Lower leg skin (tissue), 4 donors: ENCODE data around the gene POLR3B. TPM values are rescaled to one million over a fixed set of nuclear protein-coding genes. Genes with fewer than 3 reads are reported as not detected.
A peak's percentile ranks its signal among the peaks of the same experiment; 100 is the strongest.

Experiments used
- DNase-seq, 2 donors: peaks; one replicate each; pipeline ENCODE4 v3.0.0-alpha.2; 2019; ENCODE audit warnings: low spot score in 2 of 2
- H3K4me3 ChIP-seq: fragments of 200-600 bp; sonication (generic); 2 replicates; pipeline ENCODE4 v1.5.1; 2017; ENCODE audit warnings: mild to moderate bottlenecking, low read depth; ENCODE audit not compliant: poor library complexity, severe bottlenecking
- POLR2A ChIP-seq, 2 donors: fragments of 450-650 bp; IDR thresholded peaks; one replicate each; pipeline ENCODE4 v1.6.1; 2016 to 2017; ENCODE audit warnings: antibody characterized with exemption in 2 of 2, mild to moderate bottlenecking in 1 of 2, moderate library complexity in 1 of 2
- WGBS, 2 donors: methylation state at CpG; one replicate each; pipeline ENCODE4 v1.1.5; 2018; 5-methylcytosine and 5-hydroxymethylcytosine counted together
- intact Hi-C: fragments of 100-400 bp; cut with DNase I; formaldehyde crosslinking; loops from one replicate; pipeline ENCODE4 v1.15.0; 2023; ENCODE audit warnings: low total_unique reads
- total RNA-seq, 4 donors: library from RNA; depleted of rRNA; stranded (reverse); fragments of >200 nt; gene quantifications; one replicate each; pipeline ENCODE4 v1.1.0, GENCODE V29; 2016
- TF ChIP-seq, protein P1 (sequence below), 3 donors: fragments of 450-650 bp; IDR thresholded peaks; one replicate each; pipeline ENCODE4 v1.5.1; 2016; ENCODE audit warnings: antibody characterized with exemption in 3 of 3, mild to moderate bottlenecking in 3 of 3, moderate library complexity in 2 of 3

POLR3B gene
- total RNA-seq, 4 donors from 2014 or later = 9.4 to 12.9 (median 12.1) TPM

DNA sequence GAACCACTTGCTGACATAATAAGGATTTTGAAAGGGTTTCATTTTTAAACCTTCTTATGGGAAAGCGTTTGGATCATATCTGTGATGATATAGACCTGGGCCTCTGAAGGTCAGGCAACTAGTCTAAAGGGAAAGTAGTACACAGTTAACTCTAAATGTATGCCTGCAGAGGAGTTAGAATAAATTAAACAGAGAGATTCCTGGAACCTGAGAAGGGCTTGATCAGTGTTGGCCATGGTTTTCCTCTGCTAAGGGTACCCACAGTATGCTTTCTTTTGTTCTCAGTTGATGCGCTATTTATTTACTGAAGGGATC lies 14.4 kb upstream of the POLR3B start:
- DNase-seq = no peak
- H3K4me3 ChIP-seq = no peak overlapping the region
- no peak for TF ChIP-seq POLR2A (IDR thresholded peaks at IDR 0.05)
- TF ChIP-seq, protein P1, sequence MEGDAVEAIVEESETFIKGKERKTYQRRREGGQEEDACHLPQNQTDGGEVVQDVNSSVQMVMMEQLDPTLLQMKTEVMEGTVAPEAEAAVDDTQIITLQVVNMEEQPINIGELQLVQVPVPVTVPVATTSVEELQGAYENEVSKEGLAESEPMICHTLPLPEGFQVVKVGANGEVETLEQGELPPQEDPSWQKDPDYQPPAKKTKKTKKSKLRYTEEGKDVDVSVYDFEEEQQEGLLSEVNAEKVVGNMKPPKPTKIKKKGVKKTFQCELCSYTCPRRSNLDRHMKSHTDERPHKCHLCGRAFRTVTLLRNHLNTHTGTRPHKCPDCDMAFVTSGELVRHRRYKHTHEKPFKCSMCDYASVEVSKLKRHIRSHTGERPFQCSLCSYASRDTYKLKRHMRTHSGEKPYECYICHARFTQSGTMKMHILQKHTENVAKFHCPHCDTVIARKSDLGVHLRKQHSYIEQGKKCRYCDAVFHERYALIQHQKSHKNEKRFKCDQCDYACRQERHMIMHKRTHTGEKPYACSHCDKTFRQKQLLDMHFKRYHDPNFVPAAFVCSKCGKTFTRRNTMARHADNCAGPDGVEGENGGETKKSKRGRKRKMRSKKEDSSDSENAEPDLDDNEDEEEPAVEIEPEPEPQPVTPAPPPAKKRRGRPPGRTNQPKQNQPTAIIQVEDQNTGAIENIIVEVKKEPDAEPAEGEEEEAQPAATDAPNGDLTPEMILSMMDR (IDR thresholded peaks at IDR 0.05) = no peak
- WGBS, 2 donors = 55 to 61% methylated on average over 2 of the region's 2 CpGs
- intact Hi-C loops = no loop called here

DNA sequence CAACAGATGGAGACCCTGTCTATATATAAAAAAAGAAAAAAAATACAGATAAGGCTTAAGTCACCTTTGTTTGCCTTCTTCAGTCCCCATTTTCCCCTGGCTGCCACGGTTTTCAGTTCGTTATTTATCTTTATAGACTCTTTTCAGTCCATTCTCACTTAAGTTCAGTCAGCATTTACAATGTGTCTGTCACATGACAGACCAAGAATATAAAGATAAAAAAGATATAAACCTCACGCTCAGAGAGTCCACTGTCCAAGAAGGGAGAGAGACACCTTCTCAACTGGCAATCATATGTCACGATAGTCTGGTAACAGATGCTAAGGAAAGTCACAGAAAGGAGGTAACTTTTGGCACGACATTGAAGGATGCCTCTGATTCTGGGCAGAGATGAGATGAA lies 13.4 kb upstream of the POLR3B start:
- TF ChIP-seq, protein P1 (IDR thresholded peaks at IDR 0.05) = no peak
- no peak for TF ChIP-seq POLR2A (IDR thresholded peaks at IDR 0.05)
- WGBS, 2 donors = 90 to 92% methylated on average over 5 of the region's 5 CpGs
- no peak overlapping the region for H3K4me3 ChIP-seq
- intact Hi-C loops = no loop called here
- DNase-seq = no peak

DNA sequence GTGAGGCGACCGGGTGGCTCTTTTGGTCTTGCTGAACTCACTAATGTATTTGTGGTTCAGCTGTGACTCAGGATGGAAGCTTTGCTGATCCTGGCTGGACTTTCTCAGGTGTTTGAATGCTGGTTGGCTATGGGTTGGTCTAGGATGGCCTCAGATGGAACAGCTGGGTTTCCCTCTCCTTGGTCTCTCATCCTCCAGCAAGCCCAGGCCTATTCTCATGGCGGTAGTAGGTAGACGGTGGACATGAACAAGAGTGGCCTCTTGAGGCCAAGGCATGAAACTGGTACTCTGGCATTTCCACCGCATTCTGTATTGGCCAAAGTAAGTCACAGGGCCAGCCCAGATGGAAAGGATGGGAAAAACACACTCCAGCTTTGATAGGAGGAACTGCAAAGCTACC lies 11.8 kb upstream of the POLR3B start:
- WGBS, 2 donors = 61 to 83% methylated on average over 5 of the region's 5 CpGs
- no peak overlapping the region for H3K4me3 ChIP-seq
- intact Hi-C loops = no loop called here
- no peak for TF ChIP-seq POLR2A (IDR thresholded peaks at IDR 0.05)
- TF ChIP-seq, protein P1 (IDR thresholded peaks at IDR 0.05) = no peak
- DNase-seq = peak in 1 of 2 donors; percentile 27

DNA sequence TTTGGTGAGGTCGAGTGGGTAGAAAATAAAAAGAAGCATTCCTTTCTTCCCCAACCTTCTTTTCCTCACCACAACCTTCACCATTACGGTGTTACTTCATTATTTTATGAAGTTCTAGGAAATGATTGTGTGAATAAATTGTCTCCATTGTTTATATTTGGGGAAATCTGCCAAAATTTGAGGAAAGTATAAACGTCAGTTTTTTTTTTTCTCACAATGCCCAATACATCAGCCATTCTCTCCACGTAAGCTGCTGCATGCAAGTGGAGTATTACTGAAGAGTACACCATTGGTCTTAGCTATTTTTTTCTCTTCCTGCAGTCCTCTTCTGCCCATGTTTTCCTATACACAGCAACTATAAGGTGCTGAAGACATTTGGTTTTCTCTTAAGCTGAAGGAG lies 9.1 kb upstream of the POLR3B start:
- no peak for TF ChIP-seq POLR2A (IDR thresholded peaks at IDR 0.05)
- TF ChIP-seq, protein P1 (IDR thresholded peaks at IDR 0.05) = no peak
- 61 to 64% methylated on average over 4 of the region's 4 CpGs for WGBS, 2 donors
- DNase-seq = no peak
- H3K4me3 ChIP-seq = no peak overlapping the region
- intact Hi-C loops = no loop called here

DNA sequence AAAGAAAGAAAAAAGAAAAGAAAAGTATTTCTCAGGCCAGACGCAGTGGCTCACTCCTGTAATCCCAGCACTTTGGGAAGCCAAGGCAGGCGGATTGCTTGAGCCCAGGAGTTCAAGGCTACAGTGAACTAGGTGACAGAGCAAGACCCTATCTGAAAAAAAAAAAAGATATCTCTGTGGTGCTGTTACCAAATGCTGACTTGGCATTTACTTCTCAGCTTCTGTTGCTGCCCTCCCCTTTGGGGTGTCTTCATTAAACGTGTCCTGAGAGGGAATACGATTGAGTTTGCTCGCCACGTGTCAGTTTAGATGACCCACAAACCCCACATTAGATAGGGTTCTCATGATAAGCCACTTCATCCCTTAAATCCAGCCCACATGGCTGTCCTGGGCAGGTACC lies 4.4 kb upstream of the POLR3B start:
- WGBS, 2 donors = 80 to 85% methylated on average over 6 of the region's 6 CpGs
- TF ChIP-seq, protein P1 (IDR thresholded peaks at IDR 0.05) = no peak
- no peak for TF ChIP-seq POLR2A (IDR thresholded peaks at IDR 0.05)
- no peak overlapping the region for H3K4me3 ChIP-seq
- intact Hi-C loops = loop anchor here (10.0 kb wide), 1 partner anchor 108 kb away; the partner anchor contains the start of gene CKAP4
- no peak for DNase-seq
